T47D (cell line): ENCODE results near the gene KDM4C.

Experiments used
- DNase-seq, 2 experiments: peaks; one replicate each; pipeline versions ENCODE4 v3.0.0 to v3.0.0-alpha.2; 2011 to 2012; ENCODE audit warnings: low read depth in 1 of 2, low spot score in 1 of 2
- JUND ChIP-seq: IDR thresholded peaks from 2 replicates; pipeline ENCODE4 v1.6.1; 2012; ENCODE audit warnings: low read depth
- in situ Hi-C: cut with HindIII; loops from 2 replicates; pipeline ENCODE4 v1.10.0; 2016; ENCODE audit warnings: low sequenced_read_pairs, low pct_unique_long_range_greater_than_20kb

KDM4C gene

DNA sequence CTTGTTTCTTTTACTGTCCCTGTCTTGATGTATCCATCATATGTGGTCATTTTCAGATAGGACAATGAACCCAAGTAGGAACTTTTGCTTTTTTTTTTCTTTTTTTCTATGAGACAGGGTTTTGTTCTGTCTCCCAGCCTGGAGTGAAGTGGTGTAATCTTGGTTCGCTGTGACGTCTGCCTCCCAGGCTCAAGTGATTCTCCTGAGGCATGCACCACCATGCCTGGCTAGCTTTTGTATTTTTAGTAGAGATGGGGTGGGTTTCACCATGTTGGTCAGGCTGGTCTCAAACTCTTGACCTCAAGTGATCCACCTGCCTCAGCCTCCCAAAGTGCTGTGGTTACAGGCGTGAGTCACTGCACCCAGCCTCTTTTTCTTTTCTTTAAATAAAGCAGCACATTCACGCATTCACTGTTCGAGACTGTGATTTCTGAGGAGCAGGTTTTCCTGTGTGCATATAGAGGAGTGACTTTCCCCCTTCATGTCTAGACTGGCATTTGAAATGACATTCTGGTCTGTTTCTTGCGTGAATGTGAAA is 448.5 kb downstream of the KDM4C start:
- no peak for DNase-seq
- TF ChIP-seq JUND: no peak

DNA sequence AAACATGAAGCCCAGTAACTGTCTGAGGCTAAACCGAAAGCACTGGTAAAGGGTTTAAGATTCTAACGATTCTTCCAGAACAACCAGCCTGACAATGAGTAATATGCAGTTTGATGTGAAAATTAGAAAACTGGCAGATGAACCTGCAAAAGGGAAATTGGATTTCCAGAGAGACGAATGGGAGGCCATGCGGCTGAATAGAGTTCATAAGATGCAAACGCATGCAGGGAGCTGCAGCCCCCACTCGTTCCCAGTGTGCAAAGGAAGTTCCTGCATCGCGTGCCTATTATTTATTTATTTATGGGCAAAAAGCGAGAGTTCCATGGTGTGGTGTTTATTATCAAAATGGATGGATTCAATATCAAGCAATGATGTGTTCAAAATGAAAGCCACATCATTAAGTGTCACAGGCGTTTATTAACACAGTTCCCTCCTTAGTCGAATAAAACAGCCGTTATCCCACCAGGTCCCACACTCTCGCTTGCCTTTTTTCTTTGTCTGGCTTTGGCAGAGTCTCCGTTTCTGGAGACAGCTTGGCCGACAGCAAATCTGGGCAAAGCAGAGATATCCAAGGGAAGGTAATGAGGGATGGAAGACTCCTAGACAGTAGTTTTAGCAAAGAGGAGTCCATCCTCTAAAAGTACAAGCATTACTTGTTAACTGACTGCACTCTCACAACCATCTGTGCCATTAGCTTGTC is 451.4 kb downstream of the KDM4C start:
- in situ Hi-C loops: no loop called here
- no peak for DNase-seq
- TF ChIP-seq JUND: no peak

More for the DNA sequence above, 448.5 kb downstream of the KDM4C start:
- in situ Hi-C loops: no loop called here

DNA sequence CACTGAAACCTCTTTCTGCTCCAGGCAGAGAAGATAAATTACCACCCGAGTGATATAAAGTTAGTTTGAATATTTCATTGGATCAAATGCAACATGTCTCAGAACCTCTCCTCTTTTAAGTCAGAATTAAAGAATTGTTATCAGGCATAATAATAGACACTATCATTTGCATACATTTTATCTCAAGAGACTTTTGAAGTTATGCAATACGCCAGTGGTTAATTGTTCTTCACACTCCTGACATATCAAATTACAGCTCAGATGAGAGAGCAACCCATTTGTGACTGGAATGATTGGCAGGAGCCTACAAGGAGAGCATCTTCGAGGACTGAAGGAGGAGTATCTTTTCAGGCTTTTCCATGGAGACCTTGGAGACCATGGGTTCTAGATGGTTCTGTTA is 452.2 kb downstream of the KDM4C start:
- in situ Hi-C loops: no loop called here
- DNase-seq: no peak
- no peak for TF ChIP-seq JUND

DNA sequence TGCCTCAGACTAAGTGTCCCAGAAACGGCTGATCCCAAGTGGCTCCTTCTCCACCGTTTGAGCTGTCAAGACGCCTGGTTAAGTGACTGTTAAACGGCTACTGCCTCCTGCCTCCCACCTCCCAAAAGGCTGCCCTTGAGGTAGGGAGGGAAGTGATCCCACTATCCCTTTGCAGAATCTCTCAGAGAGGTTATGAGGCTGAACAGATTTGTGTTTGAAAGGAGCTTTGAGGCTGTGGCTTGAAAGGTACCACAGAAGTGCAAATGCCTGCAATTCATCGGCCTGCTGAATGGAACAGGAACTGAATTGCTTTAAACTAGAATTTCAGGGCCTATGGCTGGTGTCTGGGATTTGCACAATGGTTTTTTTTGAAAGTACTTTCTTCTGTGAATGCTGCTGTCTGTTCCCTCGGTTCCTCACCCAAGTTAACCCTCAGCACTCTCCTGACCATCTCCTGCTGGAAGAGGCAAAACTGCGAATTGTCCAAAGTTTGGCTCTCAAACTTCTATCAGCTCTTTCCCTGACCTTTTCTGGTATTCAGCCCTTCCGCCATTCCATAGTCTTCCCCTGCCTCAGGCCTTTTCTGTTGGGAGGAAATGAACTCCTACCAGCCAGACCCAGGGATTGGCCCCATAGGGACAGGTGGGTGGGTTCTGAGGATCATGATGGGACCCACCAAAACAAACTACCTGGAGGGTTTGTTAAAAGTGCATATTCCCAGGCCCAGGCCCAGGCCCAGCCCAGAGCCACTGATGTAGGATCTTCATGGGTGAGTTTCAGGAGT is 453.3 kb downstream of the KDM4C start:
- no peak for DNase-seq
- in situ Hi-C loops: no loop called here
- no peak for TF ChIP-seq JUND

DNA sequence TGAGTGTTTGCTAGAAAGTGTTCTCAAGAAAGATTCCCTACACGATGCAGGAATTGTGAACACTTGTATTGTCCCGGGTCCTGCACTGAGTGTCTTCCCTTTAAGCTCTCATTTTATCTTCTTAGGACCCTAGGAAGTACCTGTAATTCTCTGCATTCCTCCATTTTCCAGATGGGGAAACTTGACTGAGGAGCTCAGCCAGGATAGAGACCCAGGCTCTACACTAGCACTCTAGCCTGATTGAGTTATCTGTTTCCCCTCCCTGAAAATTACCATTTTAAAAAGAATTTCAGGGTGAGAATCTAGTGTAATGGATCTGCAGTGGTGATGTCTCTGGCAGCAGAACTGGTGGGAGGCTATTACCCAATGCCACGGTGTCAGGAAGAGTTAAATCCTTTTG is 453.9 kb downstream of the KDM4C start:
- no peak for TF ChIP-seq JUND
- in situ Hi-C loops: no loop called here
- no peak for DNase-seq

DNA sequence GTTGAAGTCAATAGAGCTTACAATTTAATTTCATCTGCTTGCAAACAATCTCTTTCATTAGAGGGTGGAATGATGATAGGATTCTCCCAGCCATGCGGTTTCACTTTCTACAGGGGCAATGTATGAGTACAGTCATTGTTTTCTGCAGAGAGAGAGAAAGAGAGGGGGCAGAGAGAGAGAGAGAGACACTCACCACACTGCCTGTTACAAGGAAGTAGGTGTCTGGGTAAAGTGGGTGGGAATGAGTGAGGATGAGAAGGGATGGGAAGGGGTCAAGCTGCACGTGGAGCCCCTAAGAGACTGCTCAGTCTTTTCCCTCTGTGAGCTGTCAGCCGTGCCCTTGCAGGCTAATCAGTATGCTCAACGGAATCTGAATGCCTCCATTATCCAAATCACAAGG is 454.3 kb downstream of the KDM4C start:
- no peak for TF ChIP-seq JUND
- DNase-seq: no peak
- in situ Hi-C loops: no loop called here

DNA sequence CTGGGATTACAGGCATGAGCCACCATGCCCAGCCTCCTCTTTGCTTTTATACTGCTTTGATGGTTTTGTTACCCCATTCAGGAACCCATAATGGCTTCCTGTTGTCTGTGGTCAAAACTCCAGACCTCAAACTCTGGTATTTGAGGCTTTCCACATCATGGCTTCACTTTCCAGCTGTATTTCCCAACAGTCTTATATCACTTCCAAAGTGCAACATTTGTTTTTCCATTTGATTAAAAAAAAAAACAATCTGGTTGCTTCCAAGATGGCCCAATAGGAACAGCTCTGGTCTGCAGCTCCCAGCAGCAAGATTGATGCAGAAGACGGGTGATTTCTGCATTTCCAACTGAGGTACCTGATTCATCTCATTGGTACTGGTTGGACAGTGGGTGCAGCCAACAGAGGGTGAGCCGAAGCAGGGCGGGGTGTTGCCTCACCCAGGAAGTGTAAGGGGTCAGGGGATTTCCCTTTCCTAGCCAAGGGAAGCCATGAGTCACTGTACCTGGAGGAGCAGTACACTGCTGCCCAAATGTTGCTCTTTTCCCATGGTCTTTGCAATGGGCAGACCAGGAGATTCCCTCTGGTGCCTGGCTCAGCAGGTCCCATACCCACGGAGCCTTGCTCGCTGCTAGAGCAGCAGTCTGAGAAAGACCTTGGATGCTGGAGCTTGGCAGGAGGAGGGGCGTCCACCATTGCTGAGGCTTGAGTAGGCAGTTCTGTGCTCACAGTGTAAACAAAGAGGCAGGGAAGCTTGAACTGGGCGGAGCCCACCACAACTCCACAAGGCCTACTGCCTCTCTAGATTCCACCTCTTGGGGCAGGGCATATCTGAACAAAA is 458.4 kb downstream of the KDM4C start:
- no peak for DNase-seq
- TF ChIP-seq JUND: no peak
- in situ Hi-C loops: no loop called here

DNA sequence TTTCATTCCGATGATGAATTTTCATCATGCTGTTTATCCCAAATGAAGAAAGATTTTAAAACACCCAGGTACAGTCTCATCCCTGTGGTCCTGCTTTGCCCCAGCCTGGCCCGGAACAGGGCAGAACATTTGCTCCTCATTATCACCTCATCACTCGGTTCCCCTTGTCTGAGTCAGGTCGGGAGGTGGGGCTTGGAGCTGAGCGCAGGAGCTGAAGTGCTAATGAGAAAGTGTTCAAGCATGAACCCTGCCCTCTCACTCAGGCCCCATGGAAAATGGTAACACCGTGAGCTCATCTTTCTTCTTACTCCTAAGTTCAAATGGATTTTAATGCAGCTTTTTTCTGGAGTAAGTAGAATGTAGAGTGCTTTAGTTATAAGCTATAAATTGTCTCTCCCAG is 466.2 kb downstream of the KDM4C start:
- no peak for TF ChIP-seq JUND
- DNase-seq: no peak
- in situ Hi-C loops: no loop called here
